Measurements from ENCODE around the gene RCL1. TPM values are rescaled to one million over a fixed set of nuclear protein-coding genes. Genes with fewer than 3 reads are reported as not detected.
A peak's percentile ranks its signal among the peaks of the same experiment; 100 is the strongest.

The RCL1 gene
- total and polyA plus RNA-seq, 2 of the 13 experiments (the other 11 are each of a cell fraction or from before 2014, with no cell fraction given), result 22.3 to 31.6 TPM

DNA sequence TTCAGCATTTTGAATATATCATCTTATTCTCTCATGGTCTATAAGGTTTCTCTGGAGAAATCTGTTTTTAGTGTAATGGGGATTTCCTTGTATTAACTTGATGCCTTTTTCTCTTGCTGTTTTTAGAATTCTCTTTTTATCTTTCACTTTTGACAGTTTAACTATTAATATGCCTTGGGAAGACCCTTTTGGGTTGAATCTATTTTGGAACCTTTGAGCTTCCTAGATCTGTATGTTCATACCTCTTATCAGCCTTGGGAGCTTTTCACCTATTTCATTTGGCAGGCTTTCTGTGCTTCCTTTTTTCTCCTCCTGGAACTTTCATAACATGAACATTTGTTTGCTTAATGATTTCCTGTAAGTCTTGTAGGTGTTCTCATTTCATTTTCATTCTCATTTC is 22.2 kb downstream of the RCL1 start:
- no peak for ATAC-seq

DNA sequence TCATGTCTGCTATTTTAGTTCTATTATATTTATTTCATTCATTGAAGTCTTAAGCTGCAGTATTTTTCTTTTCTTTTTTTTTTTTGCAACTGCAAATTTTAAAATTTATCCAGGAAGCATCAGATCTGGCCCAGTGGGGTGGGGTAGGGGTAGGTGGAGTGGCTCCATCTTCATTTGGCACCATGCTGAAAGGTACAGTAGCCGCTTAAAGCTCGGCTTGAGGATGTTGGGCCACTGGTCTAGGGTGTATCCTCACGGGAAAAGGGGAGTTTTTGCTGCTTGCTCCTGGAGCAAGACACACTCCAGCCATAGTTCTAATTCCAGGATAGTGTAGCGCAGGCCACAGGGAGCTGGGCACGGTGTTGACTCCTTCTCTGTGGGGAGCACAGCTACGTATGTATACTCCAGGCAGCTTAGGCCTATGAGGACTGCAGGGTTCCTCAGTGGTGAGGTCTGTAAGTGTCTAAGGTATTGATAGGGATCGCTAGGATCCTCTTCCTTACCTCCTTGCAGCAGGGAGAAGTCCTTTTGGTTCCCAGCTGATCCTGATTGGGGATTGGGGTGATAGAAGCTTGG is 22.7 kb downstream of the RCL1 start:
- Histone ChIP-seq H3K9me3 (ENCODE audit: low read length) (no peaks in the 10 kb centered on the region), H3K27me3 (ENCODE audit: control insufficient read depth in 1 of 2, insufficient read depth in 2 of 2, low read length in 2 of 2) (no peaks in the 10 kb centered on the region), H2AFZ (ENCODE audit: low read length) (no peak overlapping the region), H4K20me1 (ENCODE audit: insufficient read depth, low read length) (no peaks in the 10 kb centered on the region), H3K4me3 (replicated peaks in 1 of 3; ENCODE audit: insufficient read depth in 1 of 3, low read depth in 2 of 3, low read length in 3 of 3) (no peak overlapping the region), H3K4me2 (ENCODE audit: low read depth, low read length) (no peak overlapping the region), H3K79me2 (ENCODE audit: insufficient read depth, low read length) (peaks cover 62% of the 10 kb centered on the region), H3K4me1 (ENCODE audit: insufficient read depth, low read length) (peaks cover 46% of the 10 kb centered on the region), H3K36me3 (replicated peaks in 1 of 2; ENCODE audit: control insufficient read depth in 1 of 2, insufficient read depth in 2 of 2, low read length in 2 of 2) (no peaks in the 10 kb centered on the region), H3K9ac (ENCODE audit: insufficient read depth, low read depth, low read length) (no peak overlapping the region), H3K27ac (ENCODE audit: extremely low read length, insufficient read depth, low read length) (no peak overlapping the region)
- TF ChIP-seq KMT2B (CRISPR knock-in tag; IDR thresholded peaks at IDR 0.05) (no peak), PRMT3 (CRISPR knock-in tag; IDR thresholded peaks at IDR 0.05; ENCODE audit: borderline replicate concordance, low read depth) (no peak), ZNF282 (IDR thresholded peaks at IDR 0.05; ENCODE audit: partially characterized antibody) (no peak)
- no peak for ATAC-seq
- intact Hi-C loops (cut with micrococcal nuclease; ENCODE audit: unreplicated experiment) (no loop called here), in situ Hi-C loops (cut with HindIII; ENCODE audit: extremely low pct_ligation_motif_present, low pct_unique_long_range_greater_than_20kb) (no loop called here)
- ChIA-PET POLR2A (no interaction called here), CTCF (ENCODE audit: low intra/inter-chr PET ratio, low total read pairs) (no interaction called here)
- DNase-seq (ENCODE audit: low spot score), result no peak
- no peak for FAIRE-seq
- WGBS (ENCODE audit: low lambda C conversion rate), result 87% methylated on average over 3 of the region's 7 CpGs
- no TSS peak for BruUV-seq (replicated peaks)

More for the DNA sequence above, 22.2 kb downstream of the RCL1 start:
- no TSS peak for BruUV-seq (replicated peaks)
- H3K79me2 ChIP-seq (ENCODE audit: insufficient read depth, low read length), result peaks cover 67% of the 10 kb centered on the region
- no peak overlapping the region for H3K4me3 ChIP-seq (replicated peaks in 1 of 3; ENCODE audit: insufficient read depth in 1 of 3, low read depth in 2 of 3, low read length in 3 of 3)
- H3K9me3 ChIP-seq (ENCODE audit: low read length), result no peaks in the 10 kb centered on the region
- H3K27me3 ChIP-seq (ENCODE audit: control insufficient read depth in 1 of 2, insufficient read depth in 2 of 2, low read length in 2 of 2), result no peaks in the 10 kb centered on the region
- peaks cover 41% of the 10 kb centered on the region for H3K4me1 ChIP-seq (ENCODE audit: insufficient read depth, low read length)
- FAIRE-seq (no peak), DNase-seq (ENCODE audit: low spot score) (no peak)
- in situ Hi-C loops (cut with HindIII; ENCODE audit: extremely low pct_ligation_motif_present, low pct_unique_long_range_greater_than_20kb) (no loop called here), intact Hi-C loops (cut with micrococcal nuclease; ENCODE audit: unreplicated experiment) (no loop called here)
- no peaks in the 10 kb centered on the region for H4K20me1 ChIP-seq (ENCODE audit: insufficient read depth, low read length)
- H2AFZ ChIP-seq (ENCODE audit: low read length), result no peak overlapping the region
- TF ChIP-seq MIXL1 (CRISPR knock-in tag; IDR thresholded peaks at IDR 0.05) (no peak), ZNF652 (CRISPR knock-in tag; IDR thresholded peaks at IDR 0.05; ENCODE audit: borderline replicate concordance, low read depth) (0 out of 2 replicates have a peak, but pooled peaks have one; percentile 23)
- no peak overlapping the region for H3K4me2 ChIP-seq (ENCODE audit: low read depth, low read length)
- no peak overlapping the region for H3K9ac ChIP-seq (ENCODE audit: insufficient read depth, low read depth, low read length)
- POLR2A ChIA-PET, result no interaction called here
- no peak overlapping the region for H3K27ac ChIP-seq (ENCODE audit: extremely low read length, insufficient read depth, low read length)
- no peaks in the 10 kb centered on the region for H3K36me3 ChIP-seq (replicated peaks in 1 of 2; ENCODE audit: control insufficient read depth in 1 of 2, insufficient read depth in 2 of 2, low read length in 2 of 2)
- CTCF ChIA-PET (ENCODE audit: low intra/inter-chr PET ratio, low total read pairs), result no interaction called here

Measured in HepG2 (cell line).